Embryonic facial prominence (tissue), 1 donor: Measurements from ENCODE around the gene POC1B.

ENCODE experiments used
- DNase-seq: peaks from one replicate; pipeline ENCODE4 v3.0.0-alpha.2; 2016; ENCODE audit errors: extremely low spot score

POC1B gene

DNA sequence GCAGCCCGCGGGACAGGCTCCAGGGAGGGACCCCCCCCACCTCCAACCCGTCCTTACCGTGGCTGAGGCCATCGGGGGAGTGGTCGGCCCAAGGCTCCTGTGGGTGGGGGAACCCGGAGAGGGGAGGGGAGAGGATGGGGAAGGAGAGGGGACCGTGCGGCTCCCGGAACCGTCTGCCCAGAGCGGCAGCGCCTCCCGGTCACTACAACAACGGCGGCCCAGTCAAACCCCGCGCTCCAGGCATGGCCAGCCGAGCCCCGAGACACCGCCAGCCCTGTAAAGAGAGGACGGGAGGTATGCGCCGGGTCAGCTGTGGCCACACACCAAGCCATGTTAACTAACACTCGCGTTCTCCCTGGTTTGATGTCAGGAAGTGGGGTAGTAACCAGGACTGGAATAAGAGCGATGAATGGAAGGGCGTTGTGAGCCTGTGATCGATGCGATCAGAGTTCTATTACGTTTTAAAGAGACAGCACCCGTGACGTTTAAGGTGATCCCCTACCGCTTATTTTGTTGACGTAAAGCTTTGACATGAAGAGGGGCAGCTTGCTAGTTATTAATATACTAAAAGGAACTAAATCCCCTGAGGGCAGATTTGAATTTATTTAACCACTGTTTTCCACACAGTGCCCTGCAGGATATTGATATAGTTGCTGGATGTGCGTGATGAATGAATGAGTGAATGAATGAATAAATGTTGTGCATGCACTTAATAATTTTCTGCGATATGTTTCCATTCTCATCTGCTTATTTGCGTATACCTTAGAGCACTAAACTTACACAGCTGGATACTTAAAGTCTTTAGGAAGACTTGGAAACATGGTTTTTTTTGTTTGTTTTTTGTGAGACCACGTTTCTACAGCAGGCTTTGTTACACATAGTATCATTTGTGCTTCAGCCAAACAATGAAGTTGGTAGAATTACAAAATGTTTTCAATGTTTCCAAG, at the start of gene POC1B:
Gene POC1B (minus strand): TSS at position 224 of the 947 bp plus-strand sequence. CDS start 152 bp downstream, at position 72.
- DNase-seq: peak; percentile 76

DNA sequence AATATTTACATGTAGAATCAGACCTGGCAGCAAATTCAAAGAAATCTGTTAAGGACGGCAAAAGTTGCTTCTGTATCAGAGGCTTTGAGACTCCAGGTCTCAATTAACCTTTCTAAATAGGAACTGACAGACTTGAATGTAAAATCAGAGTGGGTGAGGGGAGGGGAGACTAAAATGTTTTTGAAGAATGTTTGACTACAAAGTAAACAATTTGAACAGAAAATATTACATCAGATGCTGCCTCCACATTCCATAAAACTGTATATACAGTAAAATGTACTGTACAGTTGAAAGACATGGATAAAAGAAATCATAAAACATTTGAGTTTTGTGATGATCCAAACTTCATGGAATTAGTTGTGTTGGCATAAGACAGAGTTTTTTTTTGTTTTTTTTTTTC, 49.5 kb upstream of the POC1B start:
- no peak for DNase-seq

DNA sequence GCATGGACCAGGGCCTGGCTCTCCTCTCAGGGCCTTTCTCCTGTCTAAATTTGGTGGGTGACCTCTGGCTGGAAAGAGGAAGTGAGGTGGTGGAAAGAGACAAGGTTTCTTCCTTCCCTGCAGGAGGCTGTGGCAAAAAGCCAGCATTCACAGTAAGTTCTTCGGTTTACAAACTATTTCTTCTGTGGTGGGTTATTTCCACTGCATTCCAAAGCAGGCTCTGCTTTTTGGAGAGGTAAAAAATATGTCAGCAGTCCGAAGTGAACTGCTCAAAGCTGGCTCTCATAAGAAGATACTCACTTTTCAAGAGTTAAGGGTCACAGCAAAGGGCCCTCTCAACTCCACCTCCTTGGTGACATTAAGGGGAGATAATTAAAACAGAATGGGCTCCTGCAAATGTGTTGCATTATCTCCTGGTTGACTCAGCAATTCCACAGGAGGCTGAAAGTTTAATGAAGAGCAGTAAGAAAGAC, 48.9 kb upstream of the POC1B start:
- DNase-seq: no peak

DNA sequence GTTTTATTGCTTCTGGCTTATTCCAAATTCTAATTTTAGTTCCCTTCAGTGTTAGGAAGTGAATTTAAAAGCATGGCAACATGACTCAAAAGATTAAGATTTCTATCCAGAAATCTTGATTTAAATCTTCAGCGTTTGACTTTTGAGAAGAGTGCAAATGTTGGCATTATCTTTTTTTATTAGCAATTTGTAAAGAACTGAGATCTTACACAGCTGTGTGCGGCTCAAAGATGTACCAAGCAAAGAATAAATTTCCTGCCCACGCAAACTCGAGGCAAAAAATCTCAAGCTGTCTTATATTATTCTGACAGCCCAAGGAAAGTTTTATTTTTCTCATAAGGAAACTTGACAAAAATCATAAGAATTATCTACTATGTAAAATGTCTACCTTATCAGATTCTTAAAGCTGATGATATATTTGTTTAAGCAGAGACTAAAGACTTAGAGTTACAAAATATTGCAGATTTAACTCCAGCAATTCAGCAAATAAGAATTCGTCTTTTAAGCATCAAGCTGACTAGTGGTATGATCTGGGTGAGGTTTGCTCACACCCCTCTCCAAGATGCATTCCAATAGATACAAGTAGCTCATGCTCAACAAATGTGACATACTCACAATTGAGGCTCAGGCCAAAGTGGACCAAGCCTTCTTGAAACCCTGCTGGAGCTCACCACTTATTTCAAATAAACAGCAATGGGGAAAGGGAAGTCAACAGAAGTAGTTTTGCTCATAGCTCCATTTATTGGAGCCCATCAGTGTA, 47.4 kb upstream of the POC1B start:
- DNase-seq: no peak

DNA sequence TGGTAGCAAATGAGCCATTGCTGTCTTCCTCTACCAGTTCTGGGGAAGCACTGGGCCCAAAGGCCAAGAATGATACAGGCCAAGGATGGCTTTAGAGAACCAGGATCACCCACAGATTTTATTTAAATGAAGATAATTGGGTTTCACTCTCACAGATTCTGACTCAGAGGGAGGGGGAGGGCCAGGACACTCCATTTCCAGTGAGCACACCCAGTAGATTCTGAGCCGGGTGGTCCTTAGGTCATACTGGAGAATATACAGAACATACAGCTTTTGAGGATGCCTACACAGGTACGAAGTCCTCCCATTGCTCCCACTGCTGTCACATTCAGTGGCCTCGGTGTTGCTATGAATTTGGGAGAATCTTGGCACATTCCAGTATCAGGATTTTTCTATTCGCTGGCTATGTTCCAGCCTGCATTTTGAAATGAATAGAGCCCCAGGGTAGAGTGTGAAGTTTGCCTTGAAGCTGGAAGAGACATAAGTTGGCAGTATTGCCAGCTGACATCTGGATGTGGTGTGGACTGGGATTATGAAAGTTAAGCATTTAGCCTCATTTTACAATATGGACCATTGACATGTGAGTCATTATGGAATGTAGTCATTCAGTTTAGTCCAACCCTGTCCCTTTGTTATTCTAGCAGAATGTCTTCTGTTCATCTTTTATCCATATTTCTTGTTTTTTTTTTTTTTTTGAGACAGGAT, 45.8 kb upstream of the POC1B start:
- no peak for DNase-seq

DNA sequence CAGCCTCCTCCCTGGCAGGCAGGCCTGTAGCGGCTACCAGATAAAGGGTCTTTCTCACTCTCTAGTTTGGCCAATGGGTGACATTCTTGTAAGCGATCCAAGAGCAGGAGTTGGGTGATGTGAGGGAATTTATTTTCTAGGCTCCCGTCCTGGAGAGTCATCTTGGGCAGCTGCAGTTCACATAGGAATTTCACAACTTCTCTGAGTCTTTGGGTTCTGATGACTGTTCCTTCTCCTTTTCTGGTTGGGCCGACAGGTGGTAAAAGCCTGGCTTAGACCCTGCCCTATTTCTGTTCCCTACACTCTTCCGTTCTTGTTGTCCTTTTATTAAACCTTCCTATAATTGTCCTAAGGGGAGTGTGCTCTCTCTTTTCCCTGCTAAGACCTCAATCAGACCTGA, 42.6 kb upstream of the POC1B start:
- DNase-seq: no peak

DNA sequence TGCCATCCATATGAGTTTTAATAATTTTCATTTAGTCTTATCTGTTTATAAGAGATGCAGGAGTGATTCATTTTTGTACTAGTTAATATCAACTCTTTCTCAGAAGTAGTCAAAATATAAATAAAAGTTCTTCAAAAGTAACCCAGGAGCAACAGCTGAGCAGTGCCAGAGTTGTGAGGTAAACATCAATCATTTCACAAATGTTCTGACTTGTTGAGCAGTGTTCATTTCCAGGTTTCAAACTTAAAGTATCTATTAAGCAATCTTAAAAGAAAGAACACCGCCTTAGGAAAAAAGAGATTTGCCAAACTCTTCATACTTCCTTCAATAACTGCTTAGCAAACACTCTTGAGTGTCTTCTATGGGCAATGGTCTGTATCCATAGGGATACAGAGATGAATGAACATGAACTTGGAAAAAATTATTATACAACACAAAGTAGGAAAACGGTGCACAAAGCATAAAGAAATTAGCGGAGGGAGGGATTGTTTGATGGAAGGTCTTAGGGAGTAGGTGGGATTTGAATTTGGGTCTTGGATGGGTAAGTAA, 41.9 kb upstream of the POC1B start:
- DNase-seq: no peak

DNA sequence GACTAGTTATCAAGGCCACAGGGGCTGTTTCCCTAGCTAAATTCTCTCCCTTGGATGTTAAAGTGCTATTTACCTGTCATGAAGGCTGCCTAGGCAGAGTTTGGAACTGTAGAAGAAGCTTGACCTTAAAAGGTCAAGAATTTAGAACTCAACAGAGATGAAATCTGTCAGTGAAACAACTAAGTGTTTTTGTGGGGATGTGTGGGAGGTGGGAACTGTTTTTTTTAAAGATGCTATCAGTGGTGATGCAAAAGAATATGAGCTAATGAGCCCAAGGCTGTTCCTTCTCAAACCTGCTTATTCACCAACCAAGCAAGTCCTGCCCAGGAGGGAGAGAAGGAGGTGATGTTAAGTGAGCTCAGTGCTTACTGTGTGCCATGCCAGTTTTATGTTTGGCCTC, 40.8 kb upstream of the POC1B start:
- DNase-seq: no peak

DNA sequence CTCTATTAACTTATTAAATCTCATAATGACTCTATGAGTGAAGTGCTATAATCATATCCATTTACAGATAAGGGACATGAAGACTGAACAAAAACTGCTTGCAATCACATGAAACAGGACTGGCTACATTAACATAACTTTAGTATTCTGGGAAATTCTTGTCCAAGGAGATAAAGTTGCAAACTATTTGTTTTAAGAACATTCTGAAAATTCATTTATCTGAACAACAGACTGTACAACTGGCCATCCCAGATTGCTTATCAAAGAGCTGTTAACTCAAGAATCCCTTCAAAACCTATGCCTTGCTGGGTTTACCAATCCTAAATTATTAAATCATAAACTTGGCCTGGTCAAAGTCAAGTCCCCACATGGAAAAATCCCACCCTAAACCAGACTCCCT, 39.2 kb upstream of the POC1B start:
- DNase-seq: no peak

DNA sequence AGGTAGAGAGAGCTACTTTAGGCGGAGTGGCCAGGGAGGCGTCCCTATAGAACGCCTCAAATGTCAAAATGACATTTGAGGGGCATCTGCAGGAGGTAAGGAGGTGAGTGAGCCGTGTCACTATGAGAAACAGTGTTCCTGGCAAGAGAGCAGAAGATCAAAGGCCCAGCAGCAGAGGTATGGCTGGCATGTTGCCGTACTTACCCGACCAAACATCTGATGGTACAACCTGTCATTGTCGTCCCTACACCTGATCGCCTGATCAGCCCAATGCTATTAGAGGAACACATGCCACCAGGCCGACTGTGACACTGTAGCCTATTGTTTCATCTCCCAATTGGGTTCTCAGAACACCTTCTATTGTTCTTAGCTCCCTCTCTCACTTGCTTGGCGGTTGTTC, 33.9 kb upstream of the POC1B start:
- DNase-seq: no peak

DNA sequence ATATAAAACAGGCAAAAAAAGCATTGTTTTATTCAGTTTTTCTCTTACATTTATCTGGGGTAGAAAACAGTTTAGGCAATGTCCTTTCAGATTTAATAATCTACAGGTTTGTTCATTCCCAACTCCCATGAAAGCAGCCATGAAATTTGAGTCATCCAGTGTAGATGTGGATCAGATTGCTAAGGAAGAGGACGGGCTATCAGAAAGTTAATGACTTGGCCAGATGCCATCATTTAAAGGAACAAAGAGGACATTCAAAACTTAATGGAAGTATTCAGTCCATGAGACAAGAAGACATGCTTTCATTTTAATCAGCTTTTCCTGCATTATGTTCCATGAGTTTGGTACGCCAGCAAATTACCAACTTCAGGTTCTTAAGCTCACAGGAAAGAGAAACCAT, 31.1 kb upstream of the POC1B start:
- no peak for DNase-seq

DNA sequence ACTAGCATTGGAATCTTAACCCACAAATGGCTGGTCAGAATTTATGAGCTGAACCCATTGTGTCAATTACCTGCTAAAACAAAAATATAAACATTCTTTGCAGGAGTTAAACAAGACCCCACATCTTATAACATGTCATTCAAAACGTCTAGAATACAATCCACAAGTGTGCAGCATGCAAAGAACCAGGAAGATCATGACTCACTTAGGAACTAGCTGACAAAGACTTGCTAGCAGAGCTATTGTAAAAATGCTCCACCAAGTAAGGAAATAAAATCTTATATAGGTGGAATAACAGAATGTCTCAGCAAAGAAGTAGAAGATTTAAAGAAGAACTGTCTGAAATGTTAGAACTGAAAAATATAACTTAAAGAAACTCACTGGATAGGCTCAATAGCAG, 26.5 kb upstream of the POC1B start:
- no peak for DNase-seq

DNA sequence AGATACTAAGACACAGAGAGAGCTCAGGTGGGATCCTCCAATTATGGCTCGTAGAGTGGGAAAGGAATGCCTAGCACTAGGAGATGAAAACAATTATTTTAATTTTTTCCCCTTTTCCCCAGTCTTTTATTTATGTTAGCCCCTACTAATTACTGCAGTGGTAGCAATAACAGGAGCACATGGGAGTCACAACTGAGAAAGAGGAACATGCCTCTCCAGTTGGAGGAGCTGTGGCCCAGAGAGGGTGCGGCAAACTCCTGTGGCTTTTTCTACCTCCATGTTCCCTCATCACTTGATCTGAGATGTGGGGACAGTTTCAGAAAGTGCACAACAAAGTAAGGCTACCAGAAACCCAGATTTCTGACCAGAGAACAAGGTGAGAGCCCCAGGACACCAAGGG, 25.9 kb upstream of the POC1B start:
- DNase-seq: no peak

DNA sequence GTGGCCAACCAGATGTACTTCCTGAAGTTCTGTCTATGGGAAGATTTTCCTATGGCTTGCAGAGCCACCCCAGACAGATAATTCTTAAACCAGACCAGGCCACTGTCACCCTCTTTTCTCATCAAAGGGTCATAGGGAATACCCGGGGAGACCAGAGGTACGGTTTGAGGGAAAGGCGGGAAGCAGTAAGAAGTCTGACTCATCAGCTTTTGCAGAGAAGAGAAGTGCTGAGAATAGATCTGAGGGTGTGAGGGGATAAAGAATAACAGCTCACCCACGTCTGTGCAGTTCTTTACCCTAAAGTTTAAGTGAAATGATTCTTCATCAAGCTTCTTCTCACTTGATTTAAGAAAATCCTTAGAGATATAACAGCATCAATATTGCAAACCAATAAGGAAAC, 21.3 kb upstream of the POC1B start:
- DNase-seq: no peak

DNA sequence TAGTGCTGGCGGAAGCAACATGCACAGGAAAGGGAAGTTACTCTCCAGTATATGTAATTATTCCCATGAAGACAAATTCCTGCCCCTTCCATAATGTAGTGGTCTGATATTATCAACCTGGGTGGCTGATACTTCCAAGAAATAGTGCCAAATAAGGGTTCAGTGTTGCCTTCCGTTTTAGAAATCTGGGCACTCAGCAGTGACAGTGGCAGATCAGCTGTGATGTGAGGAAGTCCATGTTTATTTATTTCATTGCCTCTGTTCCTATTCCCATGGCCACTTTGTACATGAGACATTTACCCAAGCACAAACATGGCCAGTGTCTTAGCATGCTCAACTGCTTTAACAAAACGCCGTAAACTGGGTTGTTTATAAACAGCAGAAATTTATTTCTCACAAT, 20.3 kb upstream of the POC1B start:
- DNase-seq: no peak

DNA sequence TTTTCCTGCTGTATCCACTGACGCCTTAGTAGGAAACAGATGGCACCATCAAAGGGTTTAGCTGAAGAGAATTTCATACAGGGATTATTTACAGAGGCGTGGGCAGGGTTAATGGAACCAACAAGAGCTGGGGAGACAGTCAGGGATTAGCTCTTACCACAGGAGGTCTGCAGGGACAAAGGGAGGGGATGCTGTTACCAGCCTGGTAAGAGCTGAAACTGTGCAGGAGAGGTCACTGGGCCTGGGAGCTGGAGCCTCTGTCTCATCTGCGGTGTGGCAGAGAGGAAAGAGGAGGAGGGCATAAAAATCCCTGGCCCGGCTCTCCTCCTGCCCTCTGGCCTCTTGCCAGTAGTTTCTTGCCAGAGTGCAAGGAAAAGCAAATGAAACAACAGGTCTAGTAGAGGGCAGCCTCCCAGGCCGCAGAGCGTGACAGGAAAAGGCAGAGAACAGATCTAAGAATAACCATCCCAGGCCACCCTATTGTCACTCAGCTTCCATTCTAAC, 18.9 kb upstream of the POC1B start:
- DNase-seq: no peak

DNA sequence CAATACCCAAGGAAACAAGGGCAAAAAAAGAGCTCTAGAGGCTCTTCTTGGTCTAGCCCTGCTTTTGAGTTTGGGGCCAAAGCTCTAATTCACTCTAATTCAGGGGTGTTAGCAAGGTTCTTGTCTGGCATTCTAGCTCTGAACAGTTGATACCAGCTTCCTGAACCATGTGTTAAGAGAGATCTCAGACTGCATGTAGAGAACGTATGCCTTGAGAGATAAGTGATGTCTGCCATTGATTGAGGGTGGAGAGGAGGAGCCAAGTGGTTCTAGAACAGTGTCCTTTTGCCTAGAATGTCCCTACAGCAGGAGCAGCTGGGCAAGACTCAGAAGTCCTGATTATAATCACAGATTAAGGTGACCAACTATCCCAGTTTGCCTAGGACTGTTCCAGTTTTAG, 18.2 kb upstream of the POC1B start:
- DNase-seq: no peak

DNA sequence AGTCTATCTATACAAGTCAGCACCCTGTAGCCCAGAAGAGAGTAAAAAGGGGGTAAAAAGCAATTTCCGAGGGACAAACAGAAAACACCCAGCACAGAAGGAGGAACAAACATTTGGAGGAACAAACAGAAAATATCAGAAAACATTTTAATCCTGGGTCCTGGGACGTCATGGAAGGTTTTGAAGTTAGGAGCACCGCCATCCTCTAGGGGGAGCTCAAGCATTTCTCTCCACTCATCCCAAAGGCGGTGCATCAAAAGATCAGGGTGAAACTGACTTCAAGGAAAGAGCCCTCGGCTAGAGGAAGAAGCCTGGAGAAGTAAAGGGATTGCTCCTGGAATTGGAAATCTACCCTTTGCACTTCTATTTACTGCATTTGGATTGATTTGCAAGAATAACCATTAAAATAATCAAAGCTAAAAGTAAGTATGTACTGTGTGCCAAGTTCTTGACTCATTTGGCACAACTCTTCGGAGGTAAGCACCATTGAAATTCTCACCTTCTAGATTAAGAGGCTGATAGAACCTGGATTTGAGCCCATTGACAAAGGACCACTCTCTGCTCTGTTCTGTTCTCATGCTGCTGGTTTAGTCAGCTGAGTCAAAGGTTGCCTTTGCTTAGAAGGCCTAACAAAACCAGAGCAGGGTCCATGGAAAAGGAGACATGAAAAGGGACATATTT, 17.2 kb upstream of the POC1B start:
- peak; percentile 78 for DNase-seq

DNA sequence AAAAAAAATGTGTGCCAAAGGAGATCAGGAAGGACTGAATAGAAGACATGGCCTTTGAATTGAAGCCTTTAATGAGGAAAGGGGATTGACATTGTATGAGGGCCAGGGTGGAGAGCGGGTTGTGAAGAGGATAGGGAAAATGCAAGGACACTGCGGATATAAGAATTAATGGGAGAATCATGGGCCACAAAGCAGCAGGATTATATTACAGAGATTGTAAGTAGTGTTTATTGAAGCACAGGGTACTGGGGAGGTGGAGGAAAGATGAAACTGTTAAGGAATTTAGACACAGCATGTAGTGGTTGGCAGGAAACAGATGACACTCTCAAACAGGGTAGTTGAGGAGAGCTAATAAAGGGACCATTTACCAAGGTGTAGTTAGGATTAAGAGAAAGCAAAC, 16.4 kb upstream of the POC1B start:
- no peak for DNase-seq

DNA sequence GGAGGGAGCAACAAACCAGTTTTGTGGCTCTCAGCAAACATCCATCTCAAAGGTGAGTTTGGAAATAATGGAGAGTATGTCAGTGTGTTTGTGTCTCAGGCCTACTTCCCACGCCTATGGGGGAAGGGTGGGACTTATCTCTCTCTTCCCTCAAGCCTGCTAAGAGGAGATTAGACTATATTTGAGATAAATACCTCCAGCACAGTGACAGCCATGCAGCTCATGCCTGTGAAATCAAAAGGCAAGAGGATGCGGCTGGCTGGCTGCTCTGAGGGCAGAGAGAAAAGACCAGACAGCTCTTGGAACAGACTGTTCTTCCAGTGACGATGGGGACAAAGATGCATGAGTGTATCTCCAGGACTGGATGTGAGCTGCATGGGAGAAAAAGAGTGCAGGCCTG, 14.7 kb upstream of the POC1B start:
- no peak for DNase-seq
